ENCODE measurements around the gene PBX1.

- TF ChIP-seq MAX (IDR thresholded peaks at IDR 0.05; ENCODE audit: insufficient read depth, insufficient read length) (no peak), POLR2A (IDR thresholded peaks at IDR 0.05; ENCODE audit: low read depth, low read length) (no peak), POLR2AphosphoS5 (IDR thresholded peaks at IDR 0.05; ENCODE audit: insufficient read depth, low read depth, low read length) (no peak), EZH2 (IDR thresholded peaks at IDR 0.05; ENCODE audit: borderline replicate concordance, low read depth, low read length, severe bottlenecking) (no peak)
These were observed 189.4 kb downstream of the PBX1 start for GRCh38 chr1:164748253-164748899.
